K562 (cell line): Measurements from ENCODE around the gene HSD17B10. TPM values are rescaled to one million over a fixed set of nuclear protein-coding genes. Genes with fewer than 3 reads are reported as not detected.

Experiments used
- ATAC-seq: fragments of 200-7000 bp; cut with Tn5 transposase; 3 replicates; pipeline ENCODE4 v1.9.1; 2020; ENCODE audit warnings: moderate library complexity
- BruUV-seq: library from RNA; stranded (reverse); fragments of 400-500 nt; replicated peaks from 2 replicates; lab custom pipeline; 2021; lab: Mats Ljungman, UMichigan
- CTCF ChIA-PET: fragments of 300-600 bp; formaldehyde crosslinking; extraction: SDS; loops from one replicate; lab custom pipeline; 2021; ENCODE audit warnings: low intra/inter-chr PET ratio; lab: Yijun Ruan, JAX
- POLR2A ChIA-PET: fragments of 300-600, 350-650 bp; sonication (Branson Sonifier 250); formaldehyde crosslinking; extraction: SDS; loops from one replicate; lab custom pipeline; 2021; ENCODE audit warnings: antibody characterized with exemption, inconsistent platforms; lab: Yijun Ruan, JAX
- DNase-seq, 4 experiments: peaks; one replicate each; pipeline versions ENCODE4 v3.0.0 to v3.0.0-alpha.2; 2011 to 2018; ENCODE audit warnings: low spot score in 3 of 4, mixed read lengths in 3 of 4; ENCODE audit errors: extremely low read depth in 1 of 4
- FAIRE-seq: peaks from 2 replicates; lab custom pipeline; 2011; peaks lifted over from hg19 to GRCh38; lab: Jason Lieb, UNC
- H2AFZ ChIP-seq: 2 replicates; pipeline ENCODE4 v1.6.0; 2011; ENCODE audit warnings: low read depth, low read length, control low read depth, inconsistent platforms
- H3K27ac ChIP-seq: fragments of 200-600 bp; 3 replicates; pipeline ENCODE4 v1.8.0; 2011; ENCODE audit warnings: low read depth, mild to moderate bottlenecking, control low read depth, inconsistent platforms, low read length, moderate library complexity, mixed read lengths; ENCODE audit errors: extremely low read depth
- H3K27me3 ChIP-seq, 2 experiments: fragments of 300-600 bp in 1 of 2; 2 replicates in 1 of 2; 3 replicates in 1 of 2; pipeline versions ENCODE4 v1.6.0 to v1.8.0; 2011; ENCODE audit warnings: inconsistent platforms in 2 of 2, low read length in 2 of 2, mild to moderate bottlenecking in 1 of 2, mixed read lengths in 1 of 2, moderate library complexity in 1 of 2; ENCODE audit not compliant: control insufficient read depth in 2 of 2, insufficient read depth in 2 of 2
- H3K36me3 ChIP-seq: fragments of 300-600 bp; 3 replicates; pipeline ENCODE4 v1.8.0; 2011; ENCODE audit warnings: mild to moderate bottlenecking, low read length, inconsistent platforms; ENCODE audit not compliant: control insufficient read depth, insufficient read depth
- H3K4me1 ChIP-seq, 2 experiments: fragments of 200-600 bp in 1 of 2; replicated peaks in 1 of 2; 2 replicates in 1 of 2; 3 replicates in 1 of 2; pipeline versions ENCODE4 v1.5.1 to v1.8.0; 2011; ENCODE audit warnings: inconsistent platforms in 2 of 2, low read length in 2 of 2, mild to moderate bottlenecking in 1 of 2, mixed read lengths in 1 of 2, moderate library complexity in 1 of 2; ENCODE audit not compliant: control insufficient read depth in 2 of 2, insufficient read depth in 2 of 2
- H3K4me2 ChIP-seq: 2 replicates; pipeline ENCODE4 v1.6.1; 2011; ENCODE audit warnings: low read length, control low read depth, inconsistent platforms, mixed read lengths; ENCODE audit not compliant: insufficient read depth
- H3K4me3 ChIP-seq: fragments of 200-600 bp; sonication (generic), shearing (Covaris generic); 2 replicates; pipeline ENCODE4 v1.5.1; 2016; ENCODE audit warnings: control low read depth, inconsistent platforms
- H3K79me2 ChIP-seq: fragments of 200-600 bp; 3 replicates; pipeline ENCODE4 v1.8.0; 2011; ENCODE audit warnings: low read length, inconsistent platforms; ENCODE audit not compliant: control insufficient read depth, insufficient read depth
- H3K9ac ChIP-seq, 2 experiments: 2 replicates each; pipeline versions ENCODE4 v1.6.0 to v1.6.1; 2011; ENCODE audit warnings: low read depth in 2 of 2, low read length in 2 of 2, control low read depth in 1 of 2, inconsistent platforms in 1 of 2, mild to moderate bottlenecking in 1 of 2, mixed read lengths in 1 of 2; ENCODE audit not compliant: insufficient read depth in 1 of 2
- H3K9me1 ChIP-seq: one replicate; pipeline ENCODE4 v1.6.0; 2011; ENCODE audit warnings: inconsistent platforms, mild to moderate bottlenecking, low read length, moderate library complexity; ENCODE audit not compliant: control insufficient read depth, insufficient read depth
- H3K9me3 ChIP-seq: replicated peaks from 2 replicates; pipeline ENCODE4 v1.5.1; 2011; ENCODE audit warnings: low read depth, low read length, inconsistent platforms; ENCODE audit not compliant: control insufficient read depth, insufficient read depth
- H4K20me1 ChIP-seq: replicated peaks from 2 replicates; pipeline ENCODE4 v1.6.1; 2011; ENCODE audit warnings: low read length, inconsistent platforms, mixed read lengths; ENCODE audit not compliant: control insufficient read depth, insufficient read depth
- MECOM ChIP-seq: fragments of 250-450 bp; sonication (Bioruptor Pico); IDR thresholded peaks from 2 replicates; pipeline ENCODE4 v1.8.0; 2022; ENCODE audit warnings: inconsistent platforms
- PURB ChIP-seq: sonication (generic); formaldehyde crosslinking; IDR thresholded peaks from 2 replicates; pipeline ENCODE4 v1.9.0; 2021; ENCODE audit warnings: low read depth, mild to moderate bottlenecking, missing genetic modification reagents
- RAD21 ChIP-seq, 2 experiments: fragments of 250-450 bp in 1 of 2; fragments of 450-650 bp in 1 of 2; sonication (Bioruptor Pico) in 1 of 2; formaldehyde crosslinking in 1 of 2; IDR thresholded peaks in 1 of 2; conservative IDR thresholded peaks in 1 of 2; 2 replicates each; pipeline versions ENCODE4 v1.4.0 to v1.8.0; 2020 to 2022; ENCODE audit warnings: mild to moderate bottlenecking in 2 of 2, moderate library complexity in 1 of 2
- SMC3 ChIP-seq: conservative IDR thresholded peaks from 2 replicates; pipeline ENCODE4 v1.6.1; 2011; ENCODE audit warnings: low read depth, low read length, improper control_type of control experiment; ENCODE audit not compliant: insufficient read depth
- ZNF217 ChIP-seq: sonication (generic); formaldehyde crosslinking; IDR thresholded peaks from 2 replicates; pipeline ENCODE4 v1.8.0; 2022; ENCODE audit warnings: mild to moderate bottlenecking, missing genetic modification reagents
- WGBS: fragments of 100-300 bp; shearing (Covaris generic); methylation state at CpG from one replicate; pipeline ENCODE4 v1.1.6; 2016; ENCODE audit warnings: low coverage, mixed read lengths; ENCODE audit not compliant: insufficient coverage; ENCODE audit errors: missing lambda C conversion rate; 5-methylcytosine and 5-hydroxymethylcytosine counted together
- in situ Hi-C: fragments of 300-500 bp; cut with MboI; formaldehyde crosslinking; loops from 4 replicates; pipeline ENCODE4 v1.15.0; 2018; ENCODE audit warnings: inconsistent platforms, mixed read lengths
- intact Hi-C: fragments of 100-400 bp; cut with micrococcal nuclease; formaldehyde crosslinking; loops from 2 replicates; pipeline ENCODE4 v1.14.2; 2022
- polyA plus RNA-seq, 8 experiments: library from polyadenylated mRNA; depleted of rRNA in 4 of 8; stranded (reverse) in 5 of 8; unstranded in 3 of 8; fragments of >200 nt; fragmentation: Nextera tagmentation in 2 of 8; fragmentation: Illumina TruSeq in 1 of 8; extraction: Ambion mirVana in 2 of 8; extraction: Trizol in 1 of 8; gene quantifications; 2 replicates each; pipeline versions ENCODE4 v1.2.1 to v1.2.3, GENCODE V29; 2011 to 2014; ENCODE audit warnings: inconsistent platforms in 1 of 8, missing spikeins in 1 of 8
- total RNA-seq, 7 experiments: library from RNA; depleted of rRNA in 6 of 7; stranded (reverse); fragments of >200 nt in 6 of 7; fragmentation: Illumina TruSeq in 2 of 7; extraction: Trizol in 2 of 7; gene quantifications; 2 replicates each; pipeline versions ENCODE4 v1.2.1 to v1.2.3, GENCODE V29; 2011 to 2021; ENCODE audit warnings: low replicate concordance in 1 of 7
- TF ChIP-seq, protein P1 (sequence below): sonication (generic); formaldehyde crosslinking; IDR thresholded peaks from 2 replicates; pipeline ENCODE4 v1.8.1; 2023; ENCODE audit warnings: mild to moderate bottlenecking, missing genetic modification reagents
- TF ChIP-seq, protein P2 (sequence below), 3 experiments: IDR thresholded peaks in 2 of 3; conservative IDR thresholded peaks in 1 of 3; 2 replicates each; pipeline ENCODE4 v1.5.1; 2011 to 2012; ENCODE audit warnings: low read length in 3 of 3, mild to moderate bottlenecking in 3 of 3, control low read depth in 2 of 3, improper control_type of control experiment in 1 of 3, inconsistent platforms in 1 of 3, low read depth in 1 of 3, mixed read lengths in 1 of 3, moderate library complexity in 1 of 3; ENCODE audit not compliant: insufficient read depth in 2 of 3
- TF ChIP-seq, protein P3 (sequence below), 2 experiments: fragments of 450-650 bp; formaldehyde crosslinking in 1 of 2; IDR thresholded peaks; 2 replicates each; pipeline versions ENCODE4 v1.4.0 to v1.6.1; 2014 to 2020; ENCODE audit warnings: mild to moderate bottlenecking in 2 of 2, borderline replicate concordance in 1 of 2, low read depth in 1 of 2

Gene HSD17B10
- total and polyA plus RNA-seq, 9 of the 15 experiments (the other 6 are each of a cell fraction or from before 2014, with no cell fraction given): 45.3 to 221 (median 186) TPM

DNA sequence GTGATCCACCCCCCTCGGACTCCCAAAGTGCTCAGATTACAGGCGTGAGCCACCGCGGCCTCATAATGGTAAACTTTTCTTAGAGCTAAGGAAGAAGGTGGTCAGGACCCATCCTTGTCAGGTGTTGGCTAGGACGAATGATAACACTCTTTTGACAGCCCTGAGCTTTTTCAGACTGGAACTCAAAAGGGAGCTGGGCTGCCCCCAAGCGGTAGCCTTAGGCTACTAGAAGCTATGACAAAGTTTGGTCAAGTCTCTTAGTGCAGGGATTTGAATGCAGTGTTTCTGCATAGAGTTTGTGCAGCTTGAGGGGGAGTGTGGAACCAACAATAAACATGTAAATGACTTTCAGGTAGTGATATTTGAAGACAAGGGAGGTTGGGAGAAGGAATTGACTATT is 11.8 kb upstream of the HSD17B10 start:
- no peak overlapping the region for H3K9ac ChIP-seq
- H3K79me2 ChIP-seq: no peaks in the 10 kb centered on the region
- peak; percentile 96 for ATAC-seq
- H3K27ac ChIP-seq: no peak overlapping the region
- FAIRE-seq: peak; percentile 92
- 0% methylated on average over 6 of the region's 6 CpGs for WGBS
- H4K20me1 ChIP-seq: no peaks in the 10 kb centered on the region
- H3K4me1 ChIP-seq: no peaks in the 10 kb centered on the region
- H3K4me3 ChIP-seq: no peak overlapping the region
- DNase-seq: peak; percentile 47 to 68 (median 48)
- in situ Hi-C loops (loop anchor here (5.0 kb wide), 1 partner anchor 129 kb away; no protein-coding TSS in a partner anchor), intact Hi-C loops (loop anchor here (1.0 kb wide), 1 partner anchor 129 kb away; no protein-coding TSS in a partner anchor)
- POLR2A ChIA-PET: interaction anchor here (1.1 kb wide), 1 partner anchor 133 kb away, joined by 4 read pairs; no protein-coding TSS in a partner anchor
- H3K36me3 ChIP-seq: no peaks in the 10 kb centered on the region
- no TSS peak for BruUV-seq
- H3K9me1 ChIP-seq: no peaks in the 10 kb centered on the region
- H3K27me3 ChIP-seq: no peaks in the 10 kb centered on the region; a peak in 3 of 5 replicates
- CTCF ChIA-PET: interaction anchor here (0.7 to 1.2 kb wide), 6 partner anchors 128 to 445 kb away, joined by 3 to 7 read pairs (median 4); no protein-coding TSS in a partner anchor
- H2AFZ ChIP-seq: no peak overlapping the region
- no peaks in the 10 kb centered on the region for H3K9me3 ChIP-seq
- no peak overlapping the region for H3K4me2 ChIP-seq
- TF ChIP-seq, protein P1, sequence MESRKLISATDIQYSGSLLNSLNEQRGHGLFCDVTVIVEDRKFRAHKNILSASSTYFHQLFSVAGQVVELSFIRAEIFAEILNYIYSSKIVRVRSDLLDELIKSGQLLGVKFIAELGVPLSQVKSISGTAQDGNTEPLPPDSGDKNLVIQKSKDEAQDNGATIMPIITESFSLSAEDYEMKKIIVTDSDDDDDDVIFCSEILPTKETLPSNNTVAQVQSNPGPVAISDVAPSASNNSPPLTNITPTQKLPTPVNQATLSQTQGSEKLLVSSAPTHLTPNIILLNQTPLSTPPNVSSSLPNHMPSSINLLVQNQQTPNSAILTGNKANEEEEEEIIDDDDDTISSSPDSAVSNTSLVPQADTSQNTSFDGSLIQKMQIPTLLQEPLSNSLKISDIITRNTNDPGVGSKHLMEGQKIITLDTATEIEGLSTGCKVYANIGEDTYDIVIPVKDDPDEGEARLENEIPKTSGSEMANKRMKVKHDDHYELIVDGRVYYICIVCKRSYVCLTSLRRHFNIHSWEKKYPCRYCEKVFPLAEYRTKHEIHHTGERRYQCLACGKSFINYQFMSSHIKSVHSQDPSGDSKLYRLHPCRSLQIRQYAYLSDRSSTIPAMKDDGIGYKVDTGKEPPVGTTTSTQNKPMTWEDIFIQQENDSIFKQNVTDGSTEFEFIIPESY: peak; percentile 17; the same call in 1 of the 2 replicates
- TF ChIP-seq, protein P2, sequence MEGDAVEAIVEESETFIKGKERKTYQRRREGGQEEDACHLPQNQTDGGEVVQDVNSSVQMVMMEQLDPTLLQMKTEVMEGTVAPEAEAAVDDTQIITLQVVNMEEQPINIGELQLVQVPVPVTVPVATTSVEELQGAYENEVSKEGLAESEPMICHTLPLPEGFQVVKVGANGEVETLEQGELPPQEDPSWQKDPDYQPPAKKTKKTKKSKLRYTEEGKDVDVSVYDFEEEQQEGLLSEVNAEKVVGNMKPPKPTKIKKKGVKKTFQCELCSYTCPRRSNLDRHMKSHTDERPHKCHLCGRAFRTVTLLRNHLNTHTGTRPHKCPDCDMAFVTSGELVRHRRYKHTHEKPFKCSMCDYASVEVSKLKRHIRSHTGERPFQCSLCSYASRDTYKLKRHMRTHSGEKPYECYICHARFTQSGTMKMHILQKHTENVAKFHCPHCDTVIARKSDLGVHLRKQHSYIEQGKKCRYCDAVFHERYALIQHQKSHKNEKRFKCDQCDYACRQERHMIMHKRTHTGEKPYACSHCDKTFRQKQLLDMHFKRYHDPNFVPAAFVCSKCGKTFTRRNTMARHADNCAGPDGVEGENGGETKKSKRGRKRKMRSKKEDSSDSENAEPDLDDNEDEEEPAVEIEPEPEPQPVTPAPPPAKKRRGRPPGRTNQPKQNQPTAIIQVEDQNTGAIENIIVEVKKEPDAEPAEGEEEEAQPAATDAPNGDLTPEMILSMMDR (IDR thresholded peaks at IDR 0.05 in 2 of 3, conservative IDR thresholded peaks at IDR 0.05 in 1 of 3; ENCODE audit: insufficient read depth in 2 of 3, low read depth in 1 of 3, low read length in 3 of 3): peak; percentile 76 to 77 (median 77)
- TF ChIP-seq MECOM (no peak), PURB (CRISPR knock-in tag) (no peak), RAD21 (CRISPR knock-in tag; conservative IDR thresholded peaks at IDR 0.05 in 1 of 2, IDR thresholded peaks at IDR 0.05 in 1 of 2) (peak; percentile 13 to 76; a peak in 2 of 4 replicates), ZNF217 (CRISPR knock-in tag) (no peak), SMC3 (peak; percentile 47)
- TF ChIP-seq, protein P3, sequence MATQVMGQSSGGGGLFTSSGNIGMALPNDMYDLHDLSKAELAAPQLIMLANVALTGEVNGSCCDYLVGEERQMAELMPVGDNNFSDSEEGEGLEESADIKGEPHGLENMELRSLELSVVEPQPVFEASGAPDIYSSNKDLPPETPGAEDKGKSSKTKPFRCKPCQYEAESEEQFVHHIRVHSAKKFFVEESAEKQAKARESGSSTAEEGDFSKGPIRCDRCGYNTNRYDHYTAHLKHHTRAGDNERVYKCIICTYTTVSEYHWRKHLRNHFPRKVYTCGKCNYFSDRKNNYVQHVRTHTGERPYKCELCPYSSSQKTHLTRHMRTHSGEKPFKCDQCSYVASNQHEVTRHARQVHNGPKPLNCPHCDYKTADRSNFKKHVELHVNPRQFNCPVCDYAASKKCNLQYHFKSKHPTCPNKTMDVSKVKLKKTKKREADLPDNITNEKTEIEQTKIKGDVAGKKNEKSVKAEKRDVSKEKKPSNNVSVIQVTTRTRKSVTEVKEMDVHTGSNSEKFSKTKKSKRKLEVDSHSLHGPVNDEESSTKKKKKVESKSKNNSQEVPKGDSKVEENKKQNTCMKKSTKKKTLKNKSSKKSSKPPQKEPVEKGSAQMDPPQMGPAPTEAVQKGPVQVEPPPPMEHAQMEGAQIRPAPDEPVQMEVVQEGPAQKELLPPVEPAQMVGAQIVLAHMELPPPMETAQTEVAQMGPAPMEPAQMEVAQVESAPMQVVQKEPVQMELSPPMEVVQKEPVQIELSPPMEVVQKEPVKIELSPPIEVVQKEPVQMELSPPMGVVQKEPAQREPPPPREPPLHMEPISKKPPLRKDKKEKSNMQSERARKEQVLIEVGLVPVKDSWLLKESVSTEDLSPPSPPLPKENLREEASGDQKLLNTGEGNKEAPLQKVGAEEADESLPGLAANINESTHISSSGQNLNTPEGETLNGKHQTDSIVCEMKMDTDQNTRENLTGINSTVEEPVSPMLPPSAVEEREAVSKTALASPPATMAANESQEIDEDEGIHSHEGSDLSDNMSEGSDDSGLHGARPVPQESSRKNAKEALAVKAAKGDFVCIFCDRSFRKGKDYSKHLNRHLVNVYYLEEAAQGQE (IDR thresholded peaks at IDR 0.05; ENCODE audit: borderline replicate concordance): peak; percentile 57; the same call in 1 of the 2 replicates
- TF ChIP-seq, protein P3 (CRISPR knock-in tag; IDR thresholded peaks at IDR 0.05; ENCODE audit: low read depth): no peak
